Measurements from ENCODE around the gene CAMKK1. TPM values are rescaled to one million over a fixed set of nuclear protein-coding genes. Genes with fewer than 3 reads are reported as not detected.

The CAMKK1 gene
- total and polyA plus RNA-seq, 2 donors (not counting 1 experiment from before 2014, with no cell fraction given): 4.5 to 35.9 TPM

GRCh38 chr17:3892095-3892998, 506 bp downstream of the CAMKK1 start:
- CTCF ChIA-PET: interaction anchor here (0.8 to 5.6 kb wide), 7 partner anchors 9 to 107 kb away, joined by 3 to 48 read pairs (median 6); partner anchors contain the start of gene NCBP3
- Histone ChIP-seq H4K20me1 (ENCODE audit: control insufficient read depth, insufficient read depth, low read length, poor library complexity, severe bottlenecking) (no peaks in the 10 kb centered on the region), H3K4me1 (ENCODE audit: control insufficient read depth in 2 of 2, insufficient read depth in 2 of 2, low read length in 2 of 2) (peaks cover 29 to 50% of the 10 kb centered on the region in 2 donors), H3K9me3 (ENCODE audit: control extremely low read depth in 1 of 3, control insufficient read depth in 2 of 3, insufficient read depth in 1 of 3, low read length in 2 of 3) (no peaks in the 10 kb centered on the region), H3K4me2 (replicated peaks; ENCODE audit: low read depth, low read length, poor library complexity, severe bottlenecking) (peak overlapping the region; percentile 100), H3K9ac (ENCODE audit: low read length) (peak overlapping the region; percentile 77), H3K79me2 (ENCODE audit: control insufficient read depth, insufficient read depth, low read length) (peaks cover 15% of the 10 kb centered on the region), H3K36me3 (replicated peaks in 1 of 2; ENCODE audit: control extremely low read depth in 1 of 2, control insufficient read depth in 1 of 2, extremely low read depth in 1 of 2, insufficient read depth in 2 of 2, low read length in 1 of 2) (no peaks in the 10 kb centered on the region), H2AFZ (ENCODE audit: insufficient read depth, low read depth, low read length, poor library complexity, severe bottlenecking) (peak overlapping the region; percentile 78), H3K27ac (ENCODE audit: low read length in 2 of 2) (no peak overlapping the region), H3K4me3 (ENCODE audit: control extremely low read depth in 1 of 5, extremely low read depth in 1 of 5, insufficient read depth in 1 of 5, low read depth in 2 of 5, low read length in 4 of 5) (peak overlapping the region in 4 of 5 experiments; percentile 45 to 75 (median 67)), H3K27me3 (replicated peaks in 1 of 4; ENCODE audit: control extremely low read depth in 1 of 4, control insufficient read depth in 3 of 4, insufficient read depth in 4 of 4, low read length in 3 of 4) (no peaks in the 10 kb centered on the region)
- peak; percentile 32 for ATAC-seq (ENCODE audit: low read depth)
- Mint-ChIP-seq H3K27me3 (no peaks in the 10 kb centered on the region), H3K4me3 (peak overlapping the region; percentile 93), H3K4me1 (peaks cover 45% of the 10 kb centered on the region), H3K9me3 (ENCODE audit: insufficient read depth) (no peaks in the 10 kb centered on the region), H3K27ac (peak overlapping the region; percentile 89)
- TF ChIP-seq CTCF (IDR thresholded peaks at IDR 0.05): no peak
- no peak for TF ChIP-seq EZH2 (IDR thresholded peaks at IDR 0.05; ENCODE audit: borderline replicate concordance, insufficient read depth, low read depth, low read length, poor library complexity, severe bottlenecking)
- WGBS (ENCODE audit: insufficient coverage): under 1% methylated on average over 96 of the region's 96 CpGs
- peak; percentile 93 for DNase-seq
- intact Hi-C loops (cut with micrococcal nuclease): loop anchor here (1.0 to 2.0 kb wide), 3 partner anchors 19 to 48 kb away; no protein-coding TSS in a partner anchor
- POLR2A ChIA-PET: interaction anchor here (1.0 to 1.7 kb wide), 4 partner anchors 12 to 28 kb away, joined by 6 to 15 read pairs (median 10); no protein-coding TSS in a partner anchor

Measured in B cell (primary cell).